ENCODE results near the gene CNTRL.

DNA sequence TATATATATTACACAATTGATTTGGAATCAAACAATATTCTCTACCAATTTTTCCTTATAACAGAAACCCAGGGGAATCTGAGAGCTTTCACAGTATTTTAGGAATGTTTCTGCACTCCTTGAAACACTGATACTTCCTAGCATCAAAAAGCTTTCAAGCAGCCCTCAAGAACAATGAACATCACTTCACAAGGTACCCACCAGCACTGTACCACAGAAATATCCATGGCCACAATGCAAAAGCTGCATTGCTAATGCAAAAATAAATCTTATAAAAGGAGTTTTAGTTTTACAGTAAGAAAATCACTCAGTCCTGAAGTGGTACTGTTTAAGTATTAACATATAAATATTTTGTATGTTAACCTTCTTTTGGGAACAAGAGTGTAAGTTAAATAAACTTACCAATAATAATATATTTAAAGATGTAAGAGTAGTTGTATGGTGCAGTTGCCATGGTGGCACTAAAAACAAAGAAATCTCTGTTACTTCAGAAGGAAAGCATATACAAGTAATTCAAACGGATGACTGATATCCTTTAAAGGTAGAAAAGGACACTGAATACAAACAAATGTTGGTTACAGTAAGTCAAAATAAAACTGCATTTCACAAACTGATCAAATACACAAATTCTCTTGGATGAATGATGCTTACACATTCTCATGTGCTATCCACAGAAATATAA lies 118.3 kb downstream of the CNTRL start:
- no peak for TF ChIP-seq POLR2A (IDR thresholded peaks at IDR 0.05)
- TF ChIP-seq, protein P1, sequence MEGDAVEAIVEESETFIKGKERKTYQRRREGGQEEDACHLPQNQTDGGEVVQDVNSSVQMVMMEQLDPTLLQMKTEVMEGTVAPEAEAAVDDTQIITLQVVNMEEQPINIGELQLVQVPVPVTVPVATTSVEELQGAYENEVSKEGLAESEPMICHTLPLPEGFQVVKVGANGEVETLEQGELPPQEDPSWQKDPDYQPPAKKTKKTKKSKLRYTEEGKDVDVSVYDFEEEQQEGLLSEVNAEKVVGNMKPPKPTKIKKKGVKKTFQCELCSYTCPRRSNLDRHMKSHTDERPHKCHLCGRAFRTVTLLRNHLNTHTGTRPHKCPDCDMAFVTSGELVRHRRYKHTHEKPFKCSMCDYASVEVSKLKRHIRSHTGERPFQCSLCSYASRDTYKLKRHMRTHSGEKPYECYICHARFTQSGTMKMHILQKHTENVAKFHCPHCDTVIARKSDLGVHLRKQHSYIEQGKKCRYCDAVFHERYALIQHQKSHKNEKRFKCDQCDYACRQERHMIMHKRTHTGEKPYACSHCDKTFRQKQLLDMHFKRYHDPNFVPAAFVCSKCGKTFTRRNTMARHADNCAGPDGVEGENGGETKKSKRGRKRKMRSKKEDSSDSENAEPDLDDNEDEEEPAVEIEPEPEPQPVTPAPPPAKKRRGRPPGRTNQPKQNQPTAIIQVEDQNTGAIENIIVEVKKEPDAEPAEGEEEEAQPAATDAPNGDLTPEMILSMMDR (IDR thresholded peaks at IDR 0.05) = no peak
